Measurements from ENCODE around the gene AFMID.
"Not testable (repeated sequence)": the region's sequence is repeated elsewhere in the genome, so short reads cannot be mapped to it uniquely, and the experiment has no call there.

Gene AFMID

DNA sequence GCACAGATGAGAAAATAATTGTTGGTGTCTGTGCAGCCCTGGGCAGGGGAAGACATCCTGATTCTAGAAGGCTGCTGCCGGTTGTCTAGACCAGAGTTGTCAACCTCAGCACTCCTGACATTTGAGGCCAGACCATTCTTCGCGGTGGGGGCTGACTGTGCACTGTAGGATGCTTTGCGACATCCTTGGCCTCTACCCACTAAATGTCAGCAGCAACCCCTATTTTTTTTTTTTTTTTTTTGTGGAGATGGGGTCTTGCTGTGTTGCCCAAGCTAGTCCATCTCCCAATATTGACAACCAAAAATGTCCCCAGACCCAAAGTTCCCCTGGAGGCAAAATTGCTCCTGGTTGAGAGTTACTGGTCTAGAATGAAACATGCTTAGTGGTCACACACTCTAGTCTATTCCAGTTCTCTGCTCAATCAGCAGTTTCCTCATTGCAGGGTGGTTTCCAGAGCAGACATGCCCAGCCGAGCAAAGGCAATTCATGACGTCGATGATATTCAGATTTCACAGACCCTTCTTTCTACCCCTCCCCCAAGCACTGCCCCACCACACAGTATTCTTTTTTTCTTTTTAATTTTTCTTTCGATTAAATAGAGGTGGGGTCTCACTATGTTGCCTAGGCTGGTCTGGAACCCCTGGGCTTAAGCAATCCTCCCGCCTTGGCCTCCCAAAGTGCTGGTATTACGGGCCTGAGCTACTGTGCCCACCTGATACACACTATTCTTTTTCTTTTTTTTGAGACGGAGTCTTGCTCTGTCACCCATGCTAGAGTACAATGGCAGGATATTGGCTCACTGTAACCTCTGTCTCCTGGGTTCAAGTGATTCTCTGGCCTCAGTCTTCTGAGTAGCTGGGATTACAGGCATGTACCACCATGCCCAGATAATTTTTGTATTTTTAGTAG is 32.0 kb upstream of the AFMID start:
- no peak for DNase-seq (ENCODE audit: low spot score)

DNA sequence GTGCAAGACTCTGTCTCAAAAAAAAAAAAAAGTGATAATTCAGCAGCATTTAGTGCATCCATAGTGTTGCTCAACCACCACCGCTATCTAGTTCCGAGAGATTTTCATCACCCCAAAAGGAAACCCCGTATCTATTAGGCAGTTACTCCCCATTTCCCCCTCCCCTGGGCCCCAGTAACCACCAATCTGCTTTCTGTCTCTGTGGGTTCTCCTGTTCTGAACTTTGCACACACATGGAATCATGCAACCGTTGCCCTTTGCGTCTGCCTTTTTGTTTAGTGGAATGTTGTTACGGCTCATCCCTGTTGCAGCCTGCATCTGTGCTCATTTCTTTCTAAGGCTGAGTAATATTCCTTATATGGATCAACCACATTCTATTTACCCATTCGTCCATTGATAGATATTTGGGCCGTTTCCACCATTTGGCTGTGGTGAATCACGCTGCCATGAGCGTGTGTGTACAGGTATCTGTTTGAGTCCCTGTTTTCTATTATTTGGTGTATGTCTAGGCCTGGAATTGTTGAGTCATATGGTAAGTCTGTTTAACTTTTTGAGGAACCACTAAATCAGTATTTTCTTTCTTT is 27.5 kb upstream of the AFMID start:
- no peak for DNase-seq (ENCODE audit: low spot score)

DNA sequence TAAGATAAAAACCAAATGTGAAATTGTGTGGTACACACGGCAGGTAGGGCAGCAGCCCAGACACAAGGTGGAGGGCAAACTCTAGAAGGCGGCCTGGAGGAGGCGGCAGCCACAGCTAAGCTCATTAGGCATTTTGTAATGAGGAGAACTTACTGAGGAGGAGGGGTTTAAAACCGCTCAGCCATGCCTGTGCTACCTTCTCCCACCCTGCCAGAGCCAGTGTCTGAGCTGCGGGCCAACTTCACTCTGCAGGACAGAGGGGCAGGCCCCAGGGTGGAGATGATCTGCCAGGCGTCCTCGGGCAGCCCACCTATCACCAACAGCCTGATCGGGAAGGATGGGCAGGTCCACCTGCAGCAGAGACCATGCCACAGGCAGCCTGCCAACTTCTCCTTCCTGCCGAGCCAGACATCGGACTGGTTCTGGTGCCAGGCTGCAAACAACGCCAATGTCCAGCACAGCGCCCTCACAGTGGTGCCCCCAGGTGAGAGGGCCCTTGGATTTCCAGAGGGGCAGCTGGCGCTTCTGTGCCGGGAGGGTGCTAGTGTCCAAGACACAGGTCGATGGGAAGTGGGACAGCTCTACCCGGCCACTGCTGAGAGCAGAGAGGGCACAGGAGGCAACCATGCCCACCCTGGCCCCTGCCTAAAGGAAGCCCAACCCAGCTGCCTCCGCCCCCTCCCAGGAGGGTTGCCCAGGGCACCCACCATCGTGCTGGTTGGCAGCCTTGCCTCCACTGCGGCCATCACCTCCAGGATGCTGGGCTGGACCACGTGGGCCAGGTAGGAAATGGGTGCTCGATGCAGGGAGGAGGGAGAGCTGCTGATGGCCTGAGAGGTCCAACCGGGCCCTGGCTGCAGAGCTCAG is 23.0 kb upstream of the AFMID start:
- no peak for DNase-seq (ENCODE audit: low spot score)

DNA sequence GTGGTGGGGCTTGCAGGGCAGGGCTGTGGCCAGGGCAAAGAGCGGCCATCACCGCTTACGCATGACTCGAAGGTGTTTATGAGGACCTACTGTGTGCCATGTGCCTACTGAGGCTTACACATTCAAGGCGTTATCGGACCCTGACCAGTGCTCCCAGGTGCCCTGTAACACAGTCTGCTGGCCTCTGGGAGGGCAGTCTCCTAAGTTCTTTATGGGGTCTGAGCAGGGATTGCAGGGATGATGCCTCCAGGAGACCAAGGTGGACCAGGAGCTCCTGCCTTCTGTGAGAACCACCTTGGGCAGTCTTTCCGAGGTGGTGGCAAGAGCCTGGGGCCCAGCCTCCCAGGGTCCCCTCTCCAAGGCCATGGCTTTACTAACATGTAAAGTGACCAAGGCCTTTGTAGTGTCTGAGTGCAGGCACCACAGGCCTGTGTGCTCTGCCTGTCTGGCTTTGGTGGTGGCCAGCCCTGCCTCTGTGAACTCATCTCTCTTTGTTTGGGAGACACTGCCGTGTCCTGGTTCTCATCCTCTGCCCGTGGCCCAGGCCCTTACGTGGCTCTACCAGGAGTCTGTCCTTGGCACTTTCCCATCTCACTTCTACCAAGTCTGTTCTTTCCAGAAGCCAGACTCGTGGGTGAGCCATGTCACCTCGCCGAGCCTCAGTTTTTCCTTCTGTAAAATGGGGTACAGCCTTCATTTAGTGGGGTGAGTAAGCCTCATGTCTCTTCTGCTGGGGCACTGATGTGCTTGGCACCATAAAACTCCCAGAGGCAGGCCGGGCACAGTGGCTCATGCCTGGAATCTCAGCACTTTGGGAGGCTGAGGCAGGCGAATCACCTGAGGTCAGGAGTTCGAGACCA is 22.2 kb upstream of the AFMID start:
- no peak for DNase-seq (ENCODE audit: low spot score)

DNA sequence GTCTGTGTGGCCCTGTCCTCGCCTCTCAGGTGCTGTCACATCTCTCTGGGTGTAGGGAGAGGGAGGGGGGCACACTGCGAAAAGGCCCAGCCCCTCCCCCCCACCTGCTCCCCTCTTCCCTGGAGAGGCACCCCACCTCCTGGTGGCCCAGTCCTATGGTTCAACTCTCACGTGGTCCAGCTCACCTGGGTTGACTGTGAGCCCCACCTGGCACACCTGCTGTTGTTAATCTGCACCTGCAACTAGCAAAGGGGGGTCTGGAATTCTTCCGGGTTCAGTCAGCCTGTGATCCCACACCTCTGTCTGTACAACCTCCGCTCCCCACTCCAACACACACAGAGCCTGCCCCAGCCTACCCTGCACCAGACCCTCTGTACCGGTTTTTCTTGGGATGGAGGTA is 20.7 kb upstream of the AFMID start:
- DNase-seq (ENCODE audit: low spot score) = no peak

DNA sequence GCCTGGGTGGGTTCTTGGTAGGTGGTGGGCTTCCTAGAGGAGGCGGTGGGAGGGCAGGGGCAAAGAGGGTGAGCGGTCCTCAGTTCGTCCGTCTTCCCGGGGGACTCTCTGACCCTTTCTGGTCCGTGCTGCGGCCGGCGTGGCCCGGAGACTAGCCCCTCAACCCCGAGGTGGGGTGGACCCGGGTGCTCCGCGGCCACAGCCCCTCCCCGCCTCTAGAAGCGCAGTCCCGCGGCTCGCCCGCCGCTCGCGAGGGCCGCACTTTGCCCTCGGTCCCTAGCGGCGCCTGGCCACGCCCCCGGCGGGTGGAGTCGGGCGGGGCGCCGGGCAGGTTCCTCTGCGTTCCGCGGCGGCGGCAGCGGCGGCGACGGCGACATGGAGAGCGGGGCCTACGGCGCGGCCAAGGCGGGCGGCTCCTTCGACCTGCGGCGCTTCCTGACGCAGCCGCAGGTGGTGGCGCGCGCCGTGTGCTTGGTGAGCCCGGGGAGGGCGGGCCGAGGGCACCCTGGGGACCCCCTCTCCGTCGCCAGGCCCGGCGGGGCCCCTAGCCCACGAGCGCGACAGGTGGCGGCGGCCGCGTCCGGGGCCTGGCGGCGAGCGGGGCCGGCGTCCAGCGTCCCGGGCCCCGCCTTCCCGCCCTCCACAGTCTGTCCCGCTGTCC is 18.8 kb upstream of the AFMID start, which contains the start of gene SYNGR2:
SYNGR2 (plus strand) TSS at position 340 of the 661 bp plus-strand sequence; CDS start at position 376, 36 bp downstream.
- peak; percentile 79 for DNase-seq (ENCODE audit: low spot score)

DNA sequence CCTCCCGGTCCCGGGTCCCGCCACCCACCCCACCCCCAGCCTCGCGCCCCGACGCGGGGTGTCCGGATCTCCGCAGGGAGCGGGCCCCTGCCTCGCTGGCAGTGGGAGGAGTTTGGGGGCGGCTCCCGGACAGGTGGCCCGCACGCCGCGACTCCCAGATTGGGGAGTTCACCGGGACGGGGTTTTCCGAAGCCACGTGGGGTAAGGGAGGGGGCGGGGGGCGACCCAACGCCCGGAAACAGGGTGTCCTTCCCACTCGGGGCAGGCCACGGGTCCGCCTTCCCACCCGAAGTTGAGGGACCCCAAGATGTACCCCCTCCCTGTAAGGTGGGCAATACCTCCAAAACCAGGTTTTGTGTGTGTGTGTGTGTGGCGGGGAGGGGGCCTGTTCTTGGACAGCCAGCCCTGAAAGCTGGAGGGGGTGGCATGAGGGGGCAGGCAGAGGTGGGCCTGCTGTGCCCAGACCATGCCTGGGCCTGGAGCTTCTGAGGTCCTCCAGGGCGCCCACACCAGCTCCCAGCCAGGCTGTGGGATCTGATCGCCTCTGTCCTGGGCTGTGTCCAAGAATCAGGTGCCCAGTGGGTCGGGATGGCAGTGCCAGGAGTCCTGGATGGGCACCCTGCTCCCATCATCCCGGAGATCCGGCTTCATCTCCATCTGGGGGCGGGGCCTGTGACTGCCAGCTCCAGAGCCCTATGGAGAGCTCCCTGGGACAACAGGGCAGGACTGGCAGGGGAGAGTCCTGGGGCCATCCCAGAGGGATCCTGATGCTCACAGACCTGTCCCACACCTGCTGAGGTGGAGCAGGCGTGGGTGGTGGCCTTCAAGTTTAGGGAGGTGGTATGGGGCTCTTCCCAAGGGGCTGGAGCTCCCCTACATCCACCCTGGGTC is 18.0 kb upstream of the AFMID start:
- peak; percentile 79 for DNase-seq (ENCODE audit: low spot score)

DNA sequence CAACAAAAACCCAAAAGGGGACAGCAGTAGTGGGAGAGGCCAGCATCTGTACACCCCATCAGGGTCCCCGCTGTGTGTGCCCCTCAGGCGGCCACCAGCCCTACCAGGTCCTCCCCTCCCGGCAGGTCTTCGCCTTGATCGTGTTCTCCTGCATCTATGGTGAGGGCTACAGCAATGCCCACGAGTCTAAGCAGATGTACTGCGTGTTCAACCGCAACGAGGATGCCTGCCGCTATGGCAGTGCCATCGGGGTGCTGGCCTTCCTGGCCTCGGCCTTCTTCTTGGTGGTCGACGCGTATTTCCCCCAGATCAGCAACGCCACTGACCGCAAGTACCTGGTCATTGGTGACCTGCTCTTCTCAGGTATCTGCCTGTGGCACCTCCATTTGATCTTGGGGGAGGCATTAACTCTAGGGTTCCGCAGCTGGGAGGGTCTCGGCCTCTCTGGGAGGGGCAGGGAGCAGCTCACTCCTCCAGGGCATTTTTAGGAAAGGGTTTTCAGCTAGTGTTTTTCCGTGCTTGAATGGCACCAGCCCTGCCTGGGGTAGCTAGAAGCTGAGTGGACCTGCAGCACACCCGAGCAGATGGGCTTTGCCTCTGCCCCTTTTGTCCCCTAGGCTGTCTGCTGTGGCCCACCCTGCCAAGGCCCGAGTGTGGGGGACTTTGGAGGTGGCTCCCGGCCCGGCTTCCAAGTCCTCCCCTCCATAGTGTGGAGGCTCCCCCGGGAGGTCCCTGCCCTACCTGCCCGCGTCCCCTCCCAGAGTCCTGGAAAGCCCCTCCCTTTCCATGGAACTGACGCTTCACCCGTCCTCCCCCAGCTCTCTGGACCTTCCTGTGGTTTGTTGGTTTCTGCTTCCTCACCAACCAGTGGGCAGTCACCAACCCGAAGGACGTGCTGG is 16.2 kb upstream of the AFMID start:
- no peak for DNase-seq (ENCODE audit: low spot score)

DNA sequence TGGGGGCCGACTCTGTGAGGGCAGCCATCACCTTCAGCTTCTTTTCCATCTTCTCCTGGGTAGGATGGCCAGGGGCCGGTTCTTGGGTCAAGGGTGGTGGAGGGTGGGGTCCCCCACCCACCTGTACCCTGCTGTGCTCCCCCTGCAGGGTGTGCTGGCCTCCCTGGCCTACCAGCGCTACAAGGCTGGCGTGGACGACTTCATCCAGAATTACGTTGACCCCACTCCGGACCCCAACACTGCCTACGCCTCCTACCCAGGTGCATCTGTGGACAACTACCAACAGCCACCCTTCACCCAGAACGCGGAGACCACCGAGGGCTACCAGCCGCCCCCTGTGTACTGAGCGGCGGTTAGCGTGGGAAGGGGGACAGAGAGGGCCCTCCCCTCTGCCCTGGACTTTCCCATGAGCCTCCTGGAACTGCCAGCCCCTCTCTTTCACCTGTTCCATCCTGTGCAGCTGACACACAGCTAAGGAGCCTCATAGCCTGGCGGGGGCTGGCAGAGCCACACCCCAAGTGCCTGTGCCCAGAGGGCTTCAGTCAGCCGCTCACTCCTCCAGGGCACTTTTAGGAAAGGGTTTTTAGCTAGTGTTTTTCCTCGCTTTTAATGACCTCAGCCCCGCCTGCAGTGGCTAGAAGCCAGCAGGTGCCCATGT is 15.4 kb upstream of the AFMID start:
- DNase-seq (ENCODE audit: low spot score) = not testable (repeated sequence)

DNA sequence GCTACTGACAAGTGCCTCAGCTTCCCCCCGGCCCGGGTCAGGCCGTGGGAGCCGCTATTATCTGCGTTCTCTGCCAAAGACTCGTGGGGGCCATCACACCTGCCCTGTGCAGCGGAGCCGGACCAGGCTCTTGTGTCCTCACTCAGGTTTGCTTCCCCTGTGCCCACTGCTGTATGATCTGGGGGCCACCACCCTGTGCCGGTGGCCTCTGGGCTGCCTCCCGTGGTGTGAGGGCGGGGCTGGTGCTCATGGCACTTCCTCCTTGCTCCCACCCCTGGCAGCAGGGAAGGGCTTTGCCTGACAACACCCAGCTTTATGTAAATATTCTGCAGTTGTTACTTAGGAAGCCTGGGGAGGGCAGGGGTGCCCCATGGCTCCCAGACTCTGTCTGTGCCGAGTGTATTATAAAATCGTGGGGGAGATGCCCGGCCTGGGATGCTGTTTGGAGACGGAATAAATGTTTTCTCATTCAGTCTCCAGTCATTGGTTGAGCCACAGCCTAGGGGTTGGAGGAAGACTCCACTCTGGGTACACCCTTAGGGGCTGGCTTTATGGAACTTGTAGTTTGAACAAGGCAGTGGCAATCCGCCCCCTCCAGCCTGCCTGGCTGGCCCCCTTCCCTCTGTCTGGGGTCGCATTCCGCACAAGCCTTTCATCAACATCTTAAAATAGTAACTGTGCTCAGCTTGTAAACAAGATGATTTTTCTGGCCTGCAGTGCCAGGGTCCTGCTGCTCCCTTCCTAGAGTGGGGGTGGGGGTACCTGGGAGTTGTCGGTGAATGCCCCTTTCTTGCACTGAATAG is 14.7 kb upstream of the AFMID start:
- no peak for DNase-seq (ENCODE audit: low spot score)

DNA sequence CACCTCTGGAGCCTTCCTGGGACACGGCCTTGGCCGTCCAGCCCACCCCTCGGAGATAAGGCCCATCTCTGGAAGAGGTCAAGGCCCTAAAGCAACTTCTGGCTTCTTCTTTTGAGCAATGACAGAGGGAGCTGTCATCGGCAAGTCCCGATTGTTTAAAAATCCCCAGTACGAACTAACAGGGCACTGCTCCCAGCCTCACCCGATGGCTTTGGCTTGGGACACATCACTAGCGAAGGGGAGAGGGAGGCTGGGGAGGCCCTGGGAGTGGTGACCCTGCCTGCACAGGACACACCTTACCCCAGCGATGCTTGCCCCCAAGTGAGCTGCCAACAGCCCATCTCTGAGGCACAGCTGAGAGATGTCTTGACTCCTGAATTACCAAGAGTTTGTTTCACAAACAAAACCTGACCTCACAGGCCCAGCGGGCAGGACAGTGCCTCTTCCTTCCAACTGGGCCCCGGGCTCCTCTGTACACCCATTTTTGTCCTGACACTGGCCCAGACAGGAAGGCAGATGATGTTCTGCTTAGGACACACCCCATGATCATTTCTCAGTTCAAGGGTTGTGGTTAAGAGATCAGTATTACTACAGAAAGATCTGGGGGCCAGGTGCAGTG is 14.0 kb upstream of the AFMID start:
- DNase-seq (ENCODE audit: low spot score) = no peak

DNA sequence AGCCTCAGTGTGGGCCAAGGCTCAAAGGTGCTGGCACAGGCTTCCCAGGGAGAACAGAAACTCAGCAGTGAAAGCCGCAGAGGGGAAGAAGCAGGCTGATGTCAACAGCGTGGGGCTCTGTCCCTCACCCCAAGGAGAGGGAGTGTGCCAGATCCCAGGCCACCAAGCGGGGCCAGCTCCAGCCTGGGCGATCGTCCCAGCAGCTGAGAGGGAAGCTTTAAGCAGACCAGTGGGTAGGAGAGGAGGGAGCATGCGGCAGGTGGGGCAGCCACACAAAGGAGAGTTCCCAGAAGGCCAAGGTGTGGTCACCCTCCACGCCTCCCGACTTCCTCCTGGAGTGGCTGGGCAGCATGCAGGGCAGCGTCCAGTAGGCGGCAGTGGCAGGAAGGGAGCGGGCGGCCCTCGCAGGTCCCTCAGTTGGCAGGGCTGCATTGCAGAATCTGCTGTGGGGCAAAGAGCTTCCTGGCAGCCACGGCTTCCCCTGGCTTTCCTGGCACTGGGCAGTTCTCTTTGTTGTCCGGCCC is 12.8 kb upstream of the AFMID start:
- peak; percentile 80 for DNase-seq (ENCODE audit: low spot score)

DNA sequence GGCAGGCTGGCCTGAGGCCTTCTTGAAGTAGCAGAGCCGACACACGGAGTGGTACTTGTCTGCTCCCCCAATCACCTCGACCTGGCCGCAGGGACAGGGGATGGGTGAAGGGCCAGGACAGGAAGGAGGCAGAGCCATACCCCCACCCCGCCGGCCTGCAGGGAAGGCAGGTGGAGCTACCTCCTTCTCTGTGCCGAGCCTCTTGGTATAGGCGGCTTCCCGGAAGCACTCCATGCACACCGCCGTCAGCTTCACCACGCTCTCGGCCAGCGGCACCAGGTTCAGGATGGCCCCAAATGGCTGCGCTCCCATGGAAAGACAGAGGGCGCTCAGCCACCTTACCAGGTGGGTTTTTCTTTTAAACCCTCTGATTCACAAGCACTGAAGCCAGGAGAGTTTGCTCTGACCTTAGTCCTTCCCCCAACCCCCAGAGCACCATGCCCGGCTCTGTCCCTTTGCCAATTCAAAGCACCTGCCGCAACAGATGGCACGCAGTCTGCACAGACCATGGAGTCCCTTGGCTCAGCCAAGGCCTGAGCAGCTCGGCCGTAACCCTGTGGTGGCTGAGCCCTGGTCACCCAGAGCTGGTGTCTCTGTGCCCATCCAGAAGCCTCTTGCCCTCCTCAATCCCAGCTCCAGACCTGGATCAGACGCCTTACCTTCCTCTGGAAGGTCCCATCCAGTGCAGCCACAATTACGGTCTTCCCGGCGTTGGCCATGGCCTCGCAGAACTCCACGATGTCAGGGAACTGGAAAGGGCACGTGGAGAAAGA is 12.1 kb upstream of the AFMID start:
- DNase-seq (ENCODE audit: low spot score) = no peak

DNA sequence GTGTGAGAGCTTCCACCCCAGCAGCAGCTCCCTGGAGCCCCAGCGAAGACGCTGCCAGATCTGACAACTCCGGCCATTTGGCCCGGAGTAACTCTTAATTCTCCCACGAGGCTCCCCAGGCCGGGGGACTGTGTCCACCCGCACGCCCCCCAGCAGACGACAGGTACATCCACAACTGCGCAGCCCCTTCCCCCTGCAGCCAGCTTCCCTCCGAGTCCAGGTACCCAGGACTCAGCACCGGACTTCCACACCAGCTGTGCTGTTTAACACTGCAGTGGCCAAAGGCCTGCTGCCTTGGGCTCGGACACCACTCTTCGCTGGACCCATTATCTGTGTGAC is 11.6 kb upstream of the AFMID start:
- no peak for DNase-seq (ENCODE audit: low spot score)

DNA sequence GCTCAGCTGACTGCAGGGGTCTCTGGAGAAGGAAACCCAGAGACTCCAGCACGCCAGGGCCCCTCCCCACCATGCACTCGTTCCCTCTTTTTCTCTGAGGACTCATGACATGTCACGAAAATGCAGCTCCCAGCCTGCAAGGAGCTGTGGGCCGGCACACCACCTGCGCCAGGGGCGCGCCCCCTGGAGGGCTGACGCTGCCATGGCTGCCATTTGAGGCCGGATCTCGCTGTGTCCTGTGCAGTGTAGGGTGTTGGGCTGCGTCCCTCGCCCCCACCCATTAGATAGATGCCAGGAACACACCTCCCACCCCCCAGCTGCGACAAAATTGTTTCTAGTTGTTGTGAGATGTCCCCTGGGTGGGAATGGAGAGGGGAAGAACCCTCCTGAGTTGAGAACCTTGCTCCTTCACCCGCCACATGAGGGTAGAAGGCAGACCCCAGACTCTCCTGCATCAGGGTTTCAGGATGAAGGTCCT is 10.6 kb upstream of the AFMID start:
- no peak for DNase-seq (ENCODE audit: low spot score)

DNA sequence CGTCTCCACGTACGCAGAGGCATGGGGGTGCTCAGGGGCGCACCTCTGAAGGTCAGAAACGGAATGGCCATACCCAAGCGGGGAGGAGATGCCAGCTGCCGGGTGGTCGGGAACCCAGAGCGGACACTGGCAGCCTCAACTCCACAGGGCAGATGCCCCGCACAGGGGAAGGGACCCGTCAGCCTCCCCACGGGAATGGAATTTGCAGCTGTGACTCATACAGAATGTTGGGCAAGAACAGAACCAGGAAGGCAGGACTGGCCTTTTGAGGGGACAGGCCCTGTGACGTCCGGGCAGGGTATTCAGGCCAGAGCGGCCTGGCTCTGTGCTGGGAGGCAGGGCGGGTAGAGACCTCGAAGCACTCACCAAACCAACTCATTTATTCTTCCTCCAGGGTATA is 7.8 kb upstream of the AFMID start:
- no peak for DNase-seq (ENCODE audit: low spot score)

All from SW480 (cell line).